ENCODE measurements around the gene AGPAT2.
"Not testable (repeated sequence)": the region's sequence is repeated elsewhere in the genome, so short reads cannot be mapped to it uniquely, and the experiment has no call there.

AGPAT2 gene

GRCh38 chr9:136643596-136644342 lies 43.5 kb downstream of the AGPAT2 start:
- DNase-seq = no peak

- DNase-seq = no peak
Measured at GRCh38 chr9:136642439-136642921, 44.8 kb downstream of the AGPAT2 start.

- no peak for DNase-seq
Measured at GRCh38 chr9:136640171-136641111, 46.8 kb downstream of the AGPAT2 start.

GRCh38 chr9:136634904-136635303 lies 52.4 kb downstream of the AGPAT2 start:
- DNase-seq = no peak

- DNase-seq = not testable (repeated sequence)
Measured at GRCh38 chr9:136632491-136633106, 54.7 kb downstream of the AGPAT2 start.

GRCh38 chr9:136632072-136632471 lies 55.2 kb downstream of the AGPAT2 start:
- DNase-seq = not testable (repeated sequence)

- peak; percentile 80 for DNase-seq
Measured at GRCh38 chr9:136631038-136632000, 55.9 kb downstream of the AGPAT2 start.

- DNase-seq = no peak
Measured at GRCh38 chr9:136630662-136630992, 56.6 kb downstream of the AGPAT2 start.

GRCh38 chr9:136629879-136630661 lies 57.2 kb downstream of the AGPAT2 start:
- peak; percentile 59 for DNase-seq

GRCh38 chr9:136629001-136629878 lies 58.0 kb downstream of the AGPAT2 start:
- no peak for DNase-seq

GRCh38 chr9:136628268-136628667 lies 59.0 kb downstream of the AGPAT2 start:
- no peak for DNase-seq

GRCh38 chr9:136627703-136628102 lies 59.6 kb downstream of the AGPAT2 start:
- DNase-seq = no peak

- no peak for DNase-seq
Measured at GRCh38 chr9:136626740-136627642, 60.3 kb downstream of the AGPAT2 start.

GRCh38 chr9:136626066-136626725 lies 61.1 kb downstream of the AGPAT2 start:
- DNase-seq = no peak

- no peak for DNase-seq
Measured at GRCh38 chr9:136625101-136626065, 61.9 kb downstream of the AGPAT2 start.

- DNase-seq = no peak
Measured at GRCh38 chr9:136624184-136624951, 62.9 kb downstream of the AGPAT2 start.

GRCh38 chr9:136623842-136624183 lies 63.4 kb downstream of the AGPAT2 start:
- DNase-seq = no peak

Data from activated CD8-positive, alpha-beta memory T cell treated with anti-CD3 and anti-CD28 coated beads, Interleukin-2, amount 50 U/mL, for 4 hours (primary cell).